CD14-positive monocyte (primary cell): ENCODE measurements around the gene ANK2. TPM values are rescaled to one million over a fixed set of nuclear protein-coding genes. Genes with fewer than 3 reads are reported as not detected.

Source experiments
- DNase-seq, 3 donors: peaks; one replicate each; pipeline ENCODE4 v3.0.0-alpha.2; 2011 to 2022
- H2AFZ ChIP-seq: 2 replicates; pipeline ENCODE4 v1.6.0; 2012; ENCODE audit warnings: mild to moderate bottlenecking, low read depth, low read length, inconsistent platforms; ENCODE audit not compliant: insufficient read depth, poor library complexity, severe bottlenecking
- H3K27ac ChIP-seq, 2 donors: 1 replicate in 1 of 2; 2 replicates in 1 of 2; pipeline ENCODE4 v1.5.1; 2012 to 2013; ENCODE audit warnings: low read length in 2 of 2, control low read depth in 1 of 2, inconsistent platforms in 1 of 2, low read depth in 1 of 2, mild to moderate bottlenecking in 1 of 2
- H3K27me3 ChIP-seq, 2 donors: one replicate each; pipeline versions ENCODE4 v1.6.0 to v1.6.1; 2011 to 2013; ENCODE audit warnings: low read length in 2 of 2; ENCODE audit not compliant: control insufficient read depth in 2 of 2, insufficient read depth in 2 of 2
- H3K36me3 ChIP-seq, 2 donors: replicated peaks in 1 of 2; 1 replicate in 1 of 2; 2 replicates in 1 of 2; pipeline versions ENCODE4 v1.5.1 to v1.6.1; 2012 to 2013; ENCODE audit warnings: low read length in 2 of 2, control low read depth in 1 of 2, inconsistent platforms in 1 of 2, mild to moderate bottlenecking in 1 of 2; ENCODE audit not compliant: insufficient read depth in 2 of 2, control insufficient read depth in 1 of 2
- H3K4me1 ChIP-seq, 2 donors: 1 replicate in 1 of 2; 2 replicates in 1 of 2; pipeline versions ENCODE4 v1.5.1 to v1.6.1; 2012 to 2013; ENCODE audit warnings: low read length in 2 of 2, control low read depth in 1 of 2, inconsistent platforms in 1 of 2, mild to moderate bottlenecking in 1 of 2, moderate library complexity in 1 of 2; ENCODE audit not compliant: insufficient read depth in 2 of 2, control insufficient read depth in 1 of 2
- H3K4me2 ChIP-seq: replicated peaks from 2 replicates; pipeline ENCODE3; 2012; ENCODE audit warnings: low read length, moderate library complexity, mild to moderate bottlenecking; ENCODE audit not compliant: poor library complexity, severe bottlenecking; ENCODE audit errors: extremely low read depth
- H3K4me3 ChIP-seq, 3 experiments: fragments of 200-600 bp in 1 of 3; sonication (generic) in 1 of 3; replicated peaks in 1 of 3; 1 replicate in 2 of 3; 2 replicates in 1 of 3; pipeline ENCODE4 v1.5.1; 2011 to 2013; ENCODE audit warnings: low read length in 3 of 3, mild to moderate bottlenecking in 3 of 3, control low read depth in 2 of 3, low read depth in 2 of 3, inconsistent platforms in 1 of 3, moderate library complexity in 1 of 3
- H3K79me2 ChIP-seq: 2 replicates; pipeline ENCODE4 v1.6.0; 2012; ENCODE audit warnings: mild to moderate bottlenecking, control low read depth, inconsistent platforms, low read length, moderate library complexity; ENCODE audit not compliant: insufficient read depth
- H3K9ac ChIP-seq: 2 replicates; pipeline ENCODE4 v1.6.0; 2017; ENCODE audit warnings: low read length, mild to moderate bottlenecking; ENCODE audit not compliant: insufficient read depth, poor library complexity, severe bottlenecking
- H3K9me3 ChIP-seq, 2 donors: replicated peaks in 1 of 2; 1 replicate in 1 of 2; 2 replicates in 1 of 2; pipeline versions ENCODE4 v1.5.1 to v1.6.1; 2012 to 2013; ENCODE audit warnings: low read length in 2 of 2, control low read depth in 1 of 2; ENCODE audit not compliant: control insufficient read depth in 1 of 2, insufficient read depth in 1 of 2
- H4K20me1 ChIP-seq: 2 replicates; pipeline ENCODE4 v1.6.0; 2012; ENCODE audit warnings: mild to moderate bottlenecking, low read length, control low read depth, moderate library complexity; ENCODE audit not compliant: insufficient read depth
- H3K27ac Mint-ChIP-seq, 7 donors: one replicate each; pipeline ENCODE4 v1.8.0; 2020; ENCODE audit warnings: mild to moderate bottlenecking in 7 of 7, mixed read lengths in 7 of 7, moderate library complexity in 6 of 7, inconsistent platforms in 2 of 7
- H3K27me3 Mint-ChIP-seq, 3 donors: one replicate each; pipeline ENCODE4 v1.8.0; 2021 to 2022; ENCODE audit warnings: low read depth in 3 of 3, mild to moderate bottlenecking in 3 of 3, mixed read lengths in 3 of 3, moderate library complexity in 3 of 3, inconsistent platforms in 1 of 3
- H3K36me3 Mint-ChIP-seq, 2 donors: one replicate each; pipeline ENCODE4 v1.8.0; 2020; ENCODE audit warnings: mixed read lengths in 2 of 2, inconsistent platforms in 1 of 2, mild to moderate bottlenecking in 1 of 2
- H3K4me1 Mint-ChIP-seq: one replicate; pipeline ENCODE4 v1.8.0; 2020; ENCODE audit warnings: mild to moderate bottlenecking, mixed read lengths
- H3K4me3 Mint-ChIP-seq, 2 donors: one replicate each; pipeline ENCODE4 v1.8.0; 2020; ENCODE audit warnings: mild to moderate bottlenecking in 2 of 2, mixed read lengths in 2 of 2, moderate library complexity in 1 of 2
- H3K9me3 Mint-ChIP-seq, 7 donors: one replicate each; pipeline ENCODE4 v1.8.0; 2020 to 2022; ENCODE audit warnings: mixed read lengths in 7 of 7, mild to moderate bottlenecking in 6 of 7, moderate library complexity in 6 of 7, inconsistent platforms in 2 of 7
- CTCF ChIP-seq: fragments of 200-600 bp; IDR thresholded peaks from one replicate; pipeline ENCODE4 v1.8.0; 2022; ENCODE audit warnings: antibody characterized with exemption, mild to moderate bottlenecking
- WGBS: methylation state at CpG from one replicate; pipeline ENCODE4 v1.1.5; 2013; ENCODE audit warnings: missing lambda C conversion rate; ENCODE audit not compliant: insufficient coverage; 5-methylcytosine and 5-hydroxymethylcytosine counted together
- intact Hi-C, 2 donors: fragments of 100-400 bp; cut with micrococcal nuclease; formaldehyde crosslinking; loops; one replicate each; pipeline versions ENCODE4 v1.15.0 to v1.15.1; 2023
- polyA plus RNA-seq, 3 donors: library from polyadenylated mRNA; depleted of rRNA in 1 of 3; unstranded in 2 of 3; stranded (reverse) in 1 of 3; fragments of 300-500 nt in 2 of 3; fragments of >200 nt in 1 of 3; fragmentation: Illumina TruSeq in 2 of 3; gene quantifications; 1 replicate in 2 of 3; 2 replicates in 1 of 3; pipeline ENCODE4 v1.2.3, GENCODE V29; 2012 to 2021

ANK2 gene
- polyA plus RNA-seq, 3 donors, result not detected

- no CpG with 5 or more reads among the region's 5 CpGs for WGBS
- Histone ChIP-seq H3K4me3 (no peak overlapping the region), H3K79me2 (no peaks in the 10 kb centered on the region), H3K27ac (no peak overlapping the region), H2AFZ (no peak overlapping the region), H4K20me1 (no peaks in the 10 kb centered on the region), H3K4me1 (no peaks in the 10 kb centered on the region), H3K27me3 (no peaks in the 10 kb centered on the region), H3K9me3 (no peaks in the 10 kb centered on the region), H3K9ac (no peak overlapping the region), H3K36me3 (no peaks in the 10 kb centered on the region), H3K4me2 (no peak overlapping the region)
- peaks cover 0 to 1% (median 0%) of the 10 kb centered on the region in 3 donors for H3K27me3 Mint-ChIP-seq
- H3K9me3 Mint-ChIP-seq, result no peaks in the 10 kb centered on the region
- no peak overlapping the region for H3K27ac Mint-ChIP-seq
- TF ChIP-seq CTCF, result no peak
- intact Hi-C loops, result no loop called here
- no peaks in the 10 kb centered on the region for H3K36me3 Mint-ChIP-seq
- no peaks in the 10 kb centered on the region for H3K4me1 Mint-ChIP-seq
- no peak for DNase-seq
- no peak overlapping the region for H3K4me3 Mint-ChIP-seq
Observed at GRCh38 chr4:113325876-113326615, 276.6 kb downstream of the ANK2 start.

- Histone ChIP-seq H2AFZ (no peak overlapping the region), H3K36me3 (no peaks in the 10 kb centered on the region)
Observed at GRCh38 chr4:113327494-113327893, 278.0 kb downstream of the ANK2 start.

More at GRCh38 chr4:113327494-113327893, 278.0 kb downstream of the ANK2 start:
- no peak overlapping the region for H3K27ac ChIP-seq
- 80% methylated on average over 1 of the region's 4 CpGs for WGBS
- H3K4me2 ChIP-seq, result no peak overlapping the region
- H3K27me3 ChIP-seq, result no peaks in the 10 kb centered on the region
- H3K79me2 ChIP-seq, result no peaks in the 10 kb centered on the region
- no peaks in the 10 kb centered on the region for H3K36me3 Mint-ChIP-seq
- H3K27ac Mint-ChIP-seq, result no peak overlapping the region
- H3K9ac ChIP-seq, result no peak overlapping the region
- H3K27me3 Mint-ChIP-seq, result peaks cover 0 to 1% (median 0%) of the 10 kb centered on the region in 3 donors
- peaks cover 0 to 3% (median 0%) of the 10 kb centered on the region in 7 donors for H3K9me3 Mint-ChIP-seq
- H3K4me1 Mint-ChIP-seq, result no peaks in the 10 kb centered on the region
- no peak overlapping the region for H3K4me3 Mint-ChIP-seq
- intact Hi-C loops, result no loop called here
- no peak for DNase-seq
- no peaks in the 10 kb centered on the region for H4K20me1 ChIP-seq
- no peak for TF ChIP-seq CTCF
- H3K9me3 ChIP-seq, result no peaks in the 10 kb centered on the region
- no peak overlapping the region for H3K4me3 ChIP-seq
- H3K4me1 ChIP-seq, result no peaks in the 10 kb centered on the region
